Measurements from ENCODE around the gene DCUN1D2.

GRCh38 chr13:113500530-113501265 lies 10.2 kb upstream of the DCUN1D2 start:
- TF ChIP-seq CTCF (IDR thresholded peaks at IDR 0.05) (no peak), EZH2phosphoT487 (IDR thresholded peaks at IDR 0.05) (no peak), EZH2 (IDR thresholded peaks at IDR 0.05) (no peak)
